Embryonic facial prominence (tissue), 1 donor: ENCODE data around the gene TMEM255B.

Source experiments
- DNase-seq: peaks from one replicate; pipeline ENCODE4 v3.0.0-alpha.2; 2016; ENCODE audit errors: extremely low spot score

TMEM255B gene

DNA sequence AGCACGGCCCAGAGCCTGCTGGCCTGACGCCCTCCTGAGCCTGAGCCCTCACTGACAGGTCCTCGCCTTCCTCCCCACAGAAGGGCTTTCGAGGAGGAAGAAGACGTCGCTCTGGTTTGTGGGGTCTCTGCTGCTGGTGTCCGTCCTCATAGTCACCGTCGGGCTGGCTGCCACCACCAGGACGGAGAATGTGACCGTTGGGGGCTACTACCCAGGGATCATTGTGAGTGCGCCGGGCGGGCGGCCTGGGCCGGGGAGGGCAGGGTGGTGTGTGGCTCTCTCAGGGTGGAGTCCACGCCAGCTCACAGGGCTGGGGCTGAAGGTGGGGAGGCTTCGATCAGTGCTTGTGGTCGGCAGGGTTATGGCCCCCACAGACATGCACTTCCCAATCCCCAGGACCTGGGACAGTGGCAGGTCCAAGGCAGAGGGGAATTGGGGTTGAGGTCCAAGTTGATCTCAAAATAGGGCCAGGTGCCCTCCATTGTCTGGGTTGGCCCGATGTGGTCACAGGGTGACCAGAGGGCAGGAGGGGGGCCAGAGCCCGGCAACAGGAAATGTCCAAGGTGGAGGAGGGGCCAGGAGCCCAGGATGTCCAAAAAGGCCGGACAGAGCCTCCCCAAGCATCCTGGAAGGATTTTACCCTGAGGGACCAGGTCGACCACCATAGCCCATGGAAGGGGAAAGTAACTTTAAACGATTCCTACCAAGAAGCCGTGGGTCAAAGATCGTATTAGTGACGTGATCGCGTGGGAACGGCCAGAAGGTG is 7.2 kb downstream of the TMEM255B start:
- no peak for DNase-seq

DNA sequence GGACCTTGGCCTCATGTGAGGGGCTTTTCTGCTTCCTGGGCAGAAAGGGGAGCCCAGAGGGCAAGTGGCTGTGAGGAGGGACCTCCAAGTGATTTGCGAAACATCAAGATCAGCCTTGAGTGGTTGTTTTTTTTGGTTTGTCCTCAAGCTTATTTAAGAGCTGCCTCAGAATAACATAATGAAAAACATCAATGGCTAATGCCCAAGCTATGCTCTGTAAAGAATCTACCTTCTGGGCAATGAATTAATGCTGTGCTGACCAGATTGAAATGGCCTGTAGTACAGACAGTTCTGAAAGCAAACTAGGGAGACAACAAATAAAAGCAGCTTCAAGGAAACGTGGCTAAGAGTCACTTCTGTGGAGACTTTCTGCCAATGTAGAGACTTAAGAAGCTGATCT is 8.3 kb downstream of the TMEM255B start:
- DNase-seq: no peak

DNA sequence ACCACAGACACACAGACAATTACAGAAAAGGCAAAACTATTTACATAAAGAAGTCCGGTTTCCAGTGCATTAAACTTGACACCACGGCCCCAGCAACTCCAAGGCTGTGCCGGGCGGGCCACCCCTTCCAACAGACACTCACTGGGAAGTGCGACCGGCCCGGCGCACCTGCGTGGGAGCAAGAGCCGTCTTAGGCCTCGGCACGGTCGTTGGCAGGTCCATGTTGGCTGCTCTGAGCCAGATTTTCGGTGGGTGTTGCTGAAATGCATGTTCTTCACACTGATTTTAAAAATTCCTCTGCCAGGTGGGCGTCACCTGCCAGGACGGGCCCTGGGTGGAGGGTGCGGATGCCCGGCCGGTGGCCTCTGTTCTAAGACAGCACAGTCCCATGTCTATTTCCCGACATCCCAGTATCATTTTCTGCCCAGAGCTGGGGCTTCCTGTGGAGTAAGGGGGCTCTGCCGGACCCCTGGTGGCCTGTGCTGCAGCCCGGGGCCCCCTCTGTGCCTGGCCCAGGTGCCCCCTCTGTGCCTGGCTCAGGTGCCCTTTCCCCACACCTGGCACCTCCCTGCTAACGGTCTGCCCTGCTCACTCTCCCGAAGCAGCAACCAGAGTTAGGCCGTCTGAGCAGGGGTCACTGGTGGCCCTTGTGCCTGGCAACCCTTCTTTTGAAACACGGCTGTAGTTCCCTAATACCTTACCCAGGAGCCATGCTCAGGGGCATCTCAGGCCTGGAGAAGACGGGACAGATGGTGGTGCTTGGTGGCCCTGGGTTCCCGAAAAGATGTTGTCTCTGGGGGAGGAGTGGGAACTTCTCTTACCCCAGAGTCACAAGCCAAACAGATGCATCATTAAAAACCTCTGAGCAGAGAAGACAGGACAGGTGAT is 9.2 kb downstream of the TMEM255B start:
- DNase-seq: no peak

DNA sequence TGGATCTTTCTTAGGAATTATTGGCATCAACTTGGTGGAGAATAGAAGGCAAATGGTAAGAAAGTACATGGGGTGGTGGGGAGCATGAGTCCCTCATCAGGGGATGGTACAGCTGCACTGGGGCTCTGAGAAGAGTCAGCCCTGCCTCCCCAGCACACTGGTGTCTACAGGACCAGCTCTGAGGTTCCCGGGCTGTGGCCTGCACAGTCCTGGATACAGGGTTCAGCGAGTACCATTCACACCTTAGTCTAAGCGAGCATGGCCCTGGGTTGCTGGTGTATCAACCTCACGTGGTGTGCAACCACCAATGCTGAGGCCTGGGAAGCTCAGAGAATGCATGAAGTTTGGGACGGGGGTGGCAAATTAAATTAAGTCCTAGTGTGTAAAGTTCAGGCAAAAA is 10.1 kb downstream of the TMEM255B start:
- no peak for DNase-seq

DNA sequence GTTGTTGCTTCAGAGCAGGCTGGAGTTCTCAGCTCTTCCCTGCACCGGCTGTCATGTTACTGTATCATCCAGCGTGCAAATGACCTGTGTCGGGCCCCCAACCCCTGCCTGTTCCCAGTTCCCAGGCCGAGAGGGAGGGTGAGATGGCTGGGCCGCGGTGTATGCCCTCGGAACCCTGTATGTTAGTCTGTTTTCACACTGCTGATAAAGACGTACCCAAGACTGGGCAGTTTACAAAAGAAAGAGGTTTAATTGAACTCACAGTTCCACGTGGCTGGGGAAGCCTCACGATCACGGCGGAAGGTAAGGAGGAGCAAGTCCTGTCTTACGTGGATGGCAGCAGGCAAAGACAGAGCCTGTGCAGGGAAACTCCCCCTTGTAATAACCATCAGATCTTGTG is 10.9 kb downstream of the TMEM255B start:
- no peak for DNase-seq

DNA sequence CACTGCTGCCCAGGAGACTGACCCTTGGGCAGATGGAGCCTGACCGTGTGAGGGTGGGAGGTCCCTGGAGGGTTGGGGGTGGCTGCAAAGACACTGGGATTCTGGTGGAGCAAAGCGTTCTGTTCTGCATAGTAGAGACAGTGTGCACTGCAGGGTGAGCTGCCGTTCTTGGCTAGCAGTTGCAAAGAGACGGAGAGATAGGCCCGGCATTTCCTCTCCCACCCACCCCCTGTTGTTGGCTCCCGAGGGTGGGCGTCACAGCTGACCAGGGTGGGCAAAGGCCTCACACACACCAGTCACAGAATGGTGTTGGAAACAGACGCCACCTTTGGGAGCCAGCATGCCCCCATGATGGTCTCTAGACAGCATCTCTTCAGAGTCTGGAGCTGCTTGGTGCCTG is 11.4 kb downstream of the TMEM255B start:
- DNase-seq: no peak

DNA sequence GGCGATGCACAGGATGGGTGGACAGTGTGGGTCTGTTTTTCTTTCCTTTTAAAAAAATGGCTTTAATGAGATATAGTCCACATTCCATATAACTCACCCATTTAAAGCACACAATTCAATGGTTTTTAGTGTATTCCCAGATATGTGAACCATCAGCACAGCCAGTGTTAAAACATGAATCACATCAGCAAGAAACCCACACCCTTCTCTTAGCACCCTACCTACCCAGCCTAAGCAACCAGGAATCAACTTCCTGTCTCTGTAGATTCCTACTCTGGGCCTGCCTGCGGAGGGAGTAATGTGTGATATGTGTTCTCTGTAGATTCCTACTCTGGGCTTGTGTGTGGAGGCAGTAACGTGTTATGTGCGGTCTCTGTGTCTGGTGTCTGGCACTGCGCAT is 11.9 kb downstream of the TMEM255B start:
- no peak for DNase-seq

DNA sequence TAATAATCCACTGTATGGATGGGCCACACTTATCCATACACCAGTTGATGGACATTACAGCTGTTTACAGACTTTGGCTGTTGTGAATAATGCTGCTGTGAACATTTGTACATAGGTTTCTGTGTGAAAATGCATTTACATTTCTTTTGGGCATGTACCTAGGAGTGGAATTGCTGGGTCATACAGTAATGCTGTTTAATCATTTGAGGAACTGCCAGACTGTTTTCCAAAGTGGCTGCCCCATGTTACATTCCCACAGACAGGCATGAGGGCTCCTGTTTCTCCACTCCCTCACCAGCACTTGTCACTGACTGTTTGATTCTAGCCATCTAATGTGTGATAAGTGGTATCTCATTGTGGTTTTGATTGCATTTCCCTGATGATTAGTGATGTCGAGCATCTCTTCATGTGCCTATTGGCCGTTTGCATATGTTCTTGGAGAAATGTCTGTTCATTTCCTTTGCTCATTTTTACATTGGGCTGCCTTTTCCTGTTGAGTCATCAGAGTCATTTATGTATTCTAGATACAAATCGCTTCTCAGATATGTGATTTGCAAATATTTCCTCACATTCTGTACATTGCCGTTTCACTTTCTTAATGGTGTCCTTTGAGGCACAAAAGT is 12.8 kb downstream of the TMEM255B start:
- no peak for DNase-seq

DNA sequence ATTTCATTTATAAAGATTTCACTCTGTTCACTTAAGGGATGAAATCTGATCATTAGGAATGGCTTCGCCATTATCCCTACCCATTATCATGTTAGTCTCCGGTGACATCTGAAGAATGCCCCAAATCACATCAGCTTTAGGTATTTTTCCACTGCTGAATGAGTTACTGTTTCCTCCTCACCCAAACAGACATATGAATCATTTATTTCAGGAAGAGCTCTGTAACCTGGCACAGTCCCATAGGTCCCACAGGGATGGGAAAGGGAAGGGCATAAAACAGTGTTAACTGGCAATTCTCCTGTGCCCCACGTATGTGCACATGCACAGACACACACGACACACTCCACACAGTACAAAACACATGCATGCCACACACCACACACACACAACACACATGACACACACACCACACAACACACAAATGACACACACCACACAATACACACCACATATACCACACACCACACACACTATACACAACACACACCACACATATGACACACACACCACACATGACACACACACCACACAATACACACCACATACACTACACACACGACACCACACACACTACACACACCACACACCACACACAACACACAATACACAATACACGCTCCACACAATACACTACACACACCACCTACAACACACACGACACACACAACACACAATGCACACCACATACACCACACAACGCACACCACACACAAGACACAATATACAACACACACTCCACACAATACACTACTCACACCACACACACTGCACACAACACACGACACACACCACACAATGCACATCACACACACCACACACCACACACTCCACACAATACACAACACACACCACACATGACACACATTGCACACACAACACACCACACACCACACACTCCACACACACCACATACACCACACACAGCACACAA is 15.4 kb downstream of the TMEM255B start:
- no peak for DNase-seq

DNA sequence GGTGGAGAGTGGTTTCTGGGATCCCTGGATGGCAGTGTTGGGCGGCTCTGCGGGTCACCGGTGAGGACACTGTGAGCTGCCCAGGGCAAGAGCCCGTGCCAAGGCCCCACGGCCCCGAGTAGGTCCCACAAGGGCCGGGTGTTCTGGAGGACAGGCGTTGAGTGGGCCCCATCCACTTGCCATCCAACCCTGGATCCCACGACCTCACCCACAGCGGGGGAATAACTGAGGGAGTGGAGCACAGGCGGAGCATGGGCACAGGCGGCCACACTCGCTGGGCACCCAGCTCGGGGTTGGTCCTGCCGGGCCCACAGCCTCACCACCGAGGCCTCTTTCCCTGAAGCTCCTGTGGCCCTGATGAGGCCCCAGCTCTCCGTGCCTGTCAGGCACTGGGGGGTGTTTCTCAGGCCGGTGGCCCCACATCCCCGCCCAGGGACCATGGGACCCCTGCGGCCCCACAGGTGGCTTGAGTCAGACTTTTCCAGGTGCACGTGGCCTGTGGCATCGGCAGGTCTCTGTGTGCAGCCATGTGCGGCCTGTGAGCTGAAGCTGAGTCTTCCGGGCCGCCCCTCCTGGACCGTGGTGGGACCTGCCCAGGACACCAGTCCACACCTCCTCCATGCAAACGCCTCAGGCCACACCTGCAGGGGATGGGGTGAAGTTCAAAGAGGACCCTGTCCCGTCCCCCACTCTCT is 16.6 kb downstream of the TMEM255B start:
- DNase-seq: no peak

DNA sequence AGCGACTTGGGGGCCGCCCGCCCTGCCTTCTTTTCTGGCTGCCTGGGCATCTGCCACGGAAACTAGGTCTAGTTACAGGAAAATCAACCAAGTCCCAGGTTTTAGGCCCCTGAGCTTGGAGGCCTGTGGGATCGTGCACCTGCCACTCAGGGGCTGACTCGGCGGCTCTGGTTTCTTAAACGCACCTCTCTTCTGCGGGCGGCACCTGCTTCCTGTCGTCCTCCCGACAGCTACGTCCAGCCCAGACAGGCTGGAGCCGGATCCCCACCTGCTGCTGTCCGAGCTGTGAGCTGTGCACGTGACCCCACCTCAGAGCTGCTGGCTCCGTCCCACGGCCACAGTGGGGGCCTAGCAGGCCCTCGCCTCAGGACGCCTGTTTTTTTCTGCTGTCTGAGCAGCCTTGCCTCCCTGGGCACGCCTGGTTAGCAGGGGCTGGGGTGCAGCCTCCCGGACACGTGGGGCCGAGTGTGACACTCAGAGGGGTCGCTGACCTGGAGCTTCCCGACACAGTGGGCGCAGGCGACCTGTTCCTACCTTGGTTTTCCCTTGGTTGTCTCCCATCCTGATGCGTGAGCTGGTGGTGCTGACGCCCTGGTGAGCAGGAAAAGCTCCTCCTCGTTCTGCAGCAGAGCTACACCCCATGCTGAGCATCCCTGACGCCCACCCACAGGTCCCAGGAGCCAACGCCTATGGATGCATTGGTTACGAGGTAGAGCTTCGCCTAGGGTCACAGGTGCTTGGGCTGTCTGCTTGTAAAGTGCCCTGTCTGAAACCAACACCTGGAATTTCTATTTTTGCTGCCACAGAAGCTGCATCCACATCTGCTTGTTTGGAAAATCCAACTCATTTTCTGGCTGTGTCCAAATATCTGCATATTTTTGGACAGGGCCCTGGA is 17.5 kb downstream of the TMEM255B start:
- no peak for DNase-seq

DNA sequence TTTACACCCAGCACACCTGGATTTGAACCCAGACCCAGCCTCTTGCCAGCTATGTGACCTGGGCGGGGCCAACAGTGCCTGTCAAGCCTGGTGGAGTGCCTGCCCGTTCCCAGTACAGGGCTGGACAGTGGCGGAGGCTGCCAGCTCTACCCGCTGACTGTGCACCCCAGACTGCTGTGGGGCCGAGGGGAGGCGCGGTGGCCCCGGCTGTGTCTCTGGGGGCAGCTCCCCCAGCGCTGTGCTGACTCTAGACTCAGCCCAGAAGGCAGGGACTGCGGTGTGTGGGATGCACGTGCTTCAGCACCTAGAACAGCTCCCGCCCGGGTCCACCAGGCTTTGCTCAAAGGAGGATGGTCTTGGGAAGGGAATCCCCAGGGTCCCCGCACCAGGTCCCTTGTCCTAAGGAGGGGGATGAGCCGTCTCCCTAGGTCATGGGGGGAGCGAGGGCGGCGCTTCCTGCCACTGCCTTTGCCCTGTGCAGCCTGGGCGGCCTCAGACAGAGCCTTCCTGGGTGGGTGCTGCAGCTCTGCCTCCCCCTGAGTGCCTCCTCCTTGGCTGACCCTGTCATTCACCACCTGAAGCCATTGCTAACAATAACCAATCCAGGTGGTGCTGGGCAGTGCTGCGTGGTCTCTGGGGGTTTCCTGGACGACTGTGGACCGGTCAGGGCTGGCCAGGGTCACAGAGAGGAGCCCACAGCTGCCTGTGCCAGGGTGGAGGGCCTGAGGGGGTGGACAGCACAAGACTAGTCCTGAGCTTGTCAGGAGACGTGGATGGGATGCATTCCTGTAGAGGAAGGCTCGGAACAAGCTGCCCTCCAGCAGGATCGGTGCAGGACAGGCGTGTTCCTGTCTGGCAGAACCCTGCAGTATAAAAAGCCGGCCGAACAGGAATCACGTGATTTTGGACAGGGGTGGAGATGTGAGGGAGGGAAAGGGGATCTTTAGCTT is 18.6 kb downstream of the TMEM255B start:
- DNase-seq: no peak

DNA sequence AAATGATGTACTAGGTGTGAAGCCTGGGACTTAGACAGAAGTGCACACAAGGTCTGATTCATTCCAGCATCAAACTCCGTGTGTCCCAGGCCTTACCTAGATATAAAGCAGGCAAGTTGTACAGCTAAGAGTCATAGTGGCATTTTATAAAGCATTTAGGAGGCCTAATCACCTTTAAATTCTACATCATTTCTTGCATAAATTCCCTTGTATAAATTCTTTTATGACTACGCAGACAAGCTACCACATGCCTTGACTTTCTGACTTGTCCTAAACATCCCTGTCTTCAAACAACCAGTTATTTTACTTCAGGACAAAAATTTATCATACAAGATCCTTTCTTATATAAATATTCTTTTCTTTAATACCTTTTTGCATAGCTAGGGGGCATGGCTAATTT is 22.5 kb downstream of the TMEM255B start:
- DNase-seq: no peak

DNA sequence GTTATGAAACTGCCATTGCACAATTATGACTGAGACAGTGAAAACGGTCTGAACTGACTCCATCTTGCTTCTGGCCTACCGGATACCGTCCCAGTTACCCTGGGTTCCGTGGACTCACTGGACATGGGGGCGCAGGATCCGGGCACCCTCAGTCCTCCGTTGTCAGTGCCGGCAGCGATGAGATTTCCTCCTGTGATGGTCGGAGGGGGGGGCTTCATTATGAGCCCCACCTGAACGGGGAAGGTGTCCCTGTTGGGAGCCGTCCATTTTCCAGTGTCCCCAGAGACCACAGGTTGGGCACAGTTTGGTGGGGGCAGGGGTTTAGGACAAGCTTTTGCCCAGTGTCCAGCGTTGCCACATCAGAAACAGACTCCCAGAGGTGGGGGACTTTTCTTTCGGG is 23.4 kb downstream of the TMEM255B start:
- DNase-seq: no peak

DNA sequence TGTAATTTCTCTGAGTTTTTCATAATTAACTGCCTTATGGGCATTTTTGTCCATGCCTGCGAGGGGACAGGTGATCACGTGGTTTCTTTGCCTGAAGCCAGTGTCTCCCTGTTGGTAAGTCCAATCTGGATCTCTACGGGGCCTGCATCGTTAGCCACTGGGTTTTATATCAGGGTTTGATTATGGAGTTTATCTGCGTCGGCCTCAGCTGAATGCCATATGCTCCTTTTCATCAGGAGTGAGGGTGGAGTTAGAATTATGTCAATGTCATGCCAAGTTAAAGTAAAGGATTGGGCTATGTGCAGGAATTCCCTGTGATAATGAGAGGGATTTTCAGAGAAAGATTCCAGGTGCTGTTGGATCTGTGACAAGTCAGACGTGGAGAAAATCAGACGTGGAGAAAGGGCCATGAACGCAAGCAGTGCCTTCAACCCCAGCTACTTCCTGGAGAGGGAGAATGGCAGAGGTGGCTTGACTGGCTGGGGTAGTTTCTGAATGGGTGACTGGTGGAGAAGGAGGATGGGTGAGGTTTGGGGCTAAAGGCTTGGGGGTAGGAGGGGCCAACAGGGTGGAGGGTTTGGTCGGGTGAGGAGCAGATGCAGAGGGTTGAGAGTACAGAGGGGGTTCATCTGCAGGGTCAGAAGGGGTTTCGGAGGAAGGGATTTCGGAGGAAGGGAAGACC is 24.3 kb downstream of the TMEM255B start:
- no peak for DNase-seq

DNA sequence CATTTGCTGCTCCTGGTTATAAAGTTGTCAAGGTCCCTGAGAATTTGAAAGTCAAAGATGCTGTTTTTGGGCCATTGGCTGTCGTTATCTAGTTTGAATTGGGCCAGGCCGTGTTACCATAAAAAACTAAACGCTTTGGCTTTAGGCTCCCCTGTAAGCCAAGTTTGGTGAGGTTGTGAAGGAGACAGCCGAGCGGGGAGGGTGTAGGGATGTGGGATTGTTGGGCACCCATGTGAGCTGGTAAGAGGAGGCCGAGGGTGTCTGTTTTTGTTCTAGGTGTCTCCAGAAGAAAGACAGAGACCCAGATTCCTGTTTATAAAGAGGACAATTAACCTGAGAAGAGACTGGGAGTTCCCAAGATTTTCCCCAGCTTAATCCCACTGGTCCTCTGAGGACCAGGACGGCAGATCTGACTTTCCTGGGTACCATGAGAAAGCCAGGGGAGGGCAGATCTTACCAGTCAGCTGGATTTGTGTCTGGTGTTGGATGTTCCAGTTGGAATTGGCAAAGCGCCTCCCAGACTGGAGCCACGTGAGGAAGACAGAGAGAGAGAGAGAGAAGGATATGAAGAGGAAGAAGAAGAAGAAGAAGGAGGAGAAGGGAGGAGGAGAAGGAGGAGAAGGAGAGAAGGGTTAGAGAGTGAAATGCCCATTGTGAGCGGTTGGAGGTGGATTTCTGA is 25.1 kb downstream of the TMEM255B start:
- DNase-seq: no peak

DNA sequence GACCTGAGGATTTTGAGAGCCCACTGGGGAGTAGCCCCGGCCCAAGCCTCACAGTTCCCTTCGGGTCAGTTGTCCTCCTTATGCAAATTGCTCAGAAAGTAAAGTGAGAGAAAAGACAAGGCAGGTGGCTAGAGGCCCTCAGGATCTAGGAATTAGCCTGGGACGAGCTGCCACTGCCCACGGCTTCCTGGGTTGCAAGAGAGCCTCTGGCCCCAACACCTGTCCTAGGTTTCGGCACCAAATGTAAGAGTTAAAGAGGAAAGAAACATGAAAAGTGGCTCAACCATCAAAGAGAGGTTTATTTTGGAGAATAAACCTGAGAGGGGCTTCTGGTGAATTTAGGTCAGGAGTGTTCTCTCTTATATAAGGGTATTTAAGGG is 25.6 kb downstream of the TMEM255B start:
- DNase-seq: no peak
